H1 (cell line): Measurements from ENCODE around the gene ACAP2. TPM values are rescaled to one million over a fixed set of nuclear protein-coding genes. Genes with fewer than 3 reads are reported as not detected.

ENCODE experiments used
- CTCF ChIA-PET: fragments of 300-600 bp; sonication (Branson Sonifier 250); formaldehyde crosslinking; loops from one replicate; lab custom pipeline; 2021; ENCODE audit not compliant: partially characterized antibody; lab: Charles Lee
- POLR2A ChIA-PET: fragments of 300-600 bp; sonication (Branson Sonifier 250); formaldehyde crosslinking; loops from one replicate; lab custom pipeline; 2021; ENCODE audit warnings: inconsistent platforms; ENCODE audit not compliant: partially characterized antibody; lab: Charles Lee
- DNase-seq, 2 experiments: peaks; one replicate each; pipeline versions ENCODE4 v3.0.0 to v3.0.0-alpha.2; 2010 to 2022; ENCODE audit warnings: low spot score in 2 of 2, low read depth in 1 of 2, mixed read lengths in 1 of 2
- FAIRE-seq: peaks from 2 replicates; lab custom pipeline; 2011; peaks lifted over from hg19 to GRCh38; lab: Jason Lieb, UNC
- H2AFZ ChIP-seq: 2 replicates; pipeline ENCODE4 v1.8.1; 2012; ENCODE audit warnings: low read length, inconsistent platforms
- H2AK5ac ChIP-seq: 2 replicates; pipeline ENCODE4 v1.6.1; 2013; ENCODE audit warnings: low read depth, low read length
- H2BK120ac ChIP-seq: replicated peaks from 2 replicates; pipeline ENCODE3; 2013; ENCODE audit warnings: low read depth, low read length, inconsistent platforms
- H2BK12ac ChIP-seq: 2 replicates; pipeline ENCODE4 v1.6.1; 2013; ENCODE audit warnings: low read depth, low read length
- H2BK15ac ChIP-seq: 2 replicates; pipeline ENCODE4 v1.6.1; 2013; ENCODE audit warnings: low read length
- H2BK20ac ChIP-seq: 2 replicates; pipeline ENCODE4 v1.6.1; 2013; ENCODE audit warnings: low read length
- H2BK5ac ChIP-seq: 2 replicates; pipeline ENCODE4 v1.6.1; 2013; ENCODE audit warnings: low read depth, low read length
- H3K14ac ChIP-seq: 2 replicates; pipeline ENCODE4 v1.6.1; 2013; ENCODE audit warnings: inconsistent platforms; ENCODE audit not compliant: insufficient read length
- H3K18ac ChIP-seq: 2 replicates; pipeline ENCODE4 v1.6.1; 2013; ENCODE audit warnings: low read length; ENCODE audit errors: extremely low read depth
- H3K23ac ChIP-seq: 2 replicates; pipeline ENCODE4 v1.6.1; 2013; ENCODE audit warnings: inconsistent platforms; ENCODE audit not compliant: insufficient read length
- H3K23me2 ChIP-seq: 2 replicates; pipeline ENCODE4 v1.6.1; 2013; ENCODE audit warnings: low read depth, low read length
- H3K27ac ChIP-seq: 2 replicates; pipeline ENCODE4 v1.6.1; 2011; ENCODE audit warnings: low read depth, low read length, inconsistent platforms
- H3K27me3 ChIP-seq, 4 experiments: replicated peaks in 1 of 4; 1 replicate in 1 of 4; 2 replicates in 3 of 4; pipeline versions ENCODE4 v1.6.1 to v1.8.1; 2011 to 2013; ENCODE audit warnings: low read length in 3 of 4, mild to moderate bottlenecking in 3 of 4, inconsistent platforms in 2 of 4, mixed read lengths in 2 of 4, moderate library complexity in 1 of 4; ENCODE audit not compliant: control insufficient read depth in 3 of 4, insufficient read depth in 3 of 4; ENCODE audit errors: extremely low read depth in 1 of 4
- H3K36me3 ChIP-seq, 4 experiments: 2 replicates each; pipeline versions ENCODE4 v1.6.1 to v1.8.1; 2011 to 2013; ENCODE audit warnings: mild to moderate bottlenecking in 4 of 4, low read length in 3 of 4, moderate library complexity in 2 of 4, control low read depth in 1 of 4, inconsistent platforms in 1 of 4; ENCODE audit not compliant: insufficient read depth in 4 of 4, control insufficient read depth in 2 of 4
- H3K4ac ChIP-seq: replicated peaks from 2 replicates; pipeline ENCODE3; 2013; ENCODE audit warnings: low read length, low read depth, mixed read lengths, inconsistent platforms; ENCODE audit not compliant: insufficient read length
- H3K4me1 ChIP-seq, 4 experiments: replicated peaks in 1 of 4; 1 replicate in 1 of 4; 2 replicates in 3 of 4; pipeline versions ENCODE4 v1.6.1 to v1.8.1; 2011 to 2013; ENCODE audit warnings: low read length in 3 of 4, inconsistent platforms in 2 of 4, mixed read lengths in 1 of 4; ENCODE audit not compliant: insufficient read depth in 4 of 4, control insufficient read depth in 3 of 4
- H3K4me2 ChIP-seq, 2 experiments: 2 replicates each; pipeline versions ENCODE4 v1.6.1 to v1.8.1; 2011 to 2013; ENCODE audit warnings: low read depth in 2 of 2, low read length in 2 of 2, control low read depth in 1 of 2, inconsistent platforms in 1 of 2, mild to moderate bottlenecking in 1 of 2; ENCODE audit not compliant: insufficient read depth in 1 of 2
- H3K4me3 ChIP-seq, 4 experiments: fragments of 200-600, 300-600 bp in 1 of 4; sonication (generic), shearing (Covaris generic), sonication (Bioruptor Twin) in 1 of 4; 2 replicates each; pipeline versions ENCODE4 v1.5.1 to v1.8.1; 2011 to 2016; ENCODE audit warnings: low read length in 4 of 4, low read depth in 3 of 4, control low read depth in 2 of 4, inconsistent platforms in 2 of 4, mild to moderate bottlenecking in 2 of 4, mixed read lengths in 1 of 4, moderate library complexity in 1 of 4; ENCODE audit not compliant: insufficient read depth in 2 of 4; ENCODE audit errors: extremely low read depth in 1 of 4
- H3K56ac ChIP-seq: replicated peaks from 2 replicates; pipeline ENCODE3; 2013; ENCODE audit warnings: low read depth, mild to moderate bottlenecking, mixed read lengths, low read length, inconsistent platforms; ENCODE audit not compliant: insufficient read length
- H3K79me1 ChIP-seq: 2 replicates; pipeline ENCODE4 v1.6.1; 2013; ENCODE audit warnings: low read depth, low read length, control low read depth
- H3K79me2 ChIP-seq, 2 experiments: 2 replicates each; pipeline versions ENCODE4 v1.6.1 to v1.8.1; 2012 to 2013; ENCODE audit warnings: low read length in 2 of 2, mild to moderate bottlenecking in 2 of 2, inconsistent platforms in 1 of 2; ENCODE audit not compliant: insufficient read depth in 2 of 2, control insufficient read depth in 1 of 2
- H3K9ac ChIP-seq, 4 experiments: replicated peaks in 1 of 4; 1 replicate in 1 of 4; 2 replicates in 3 of 4; pipeline versions ENCODE4 v1.6.1 to v1.8.1; 2011 to 2013; ENCODE audit warnings: low read depth in 3 of 4, low read length in 3 of 4, control low read depth in 2 of 4, mild to moderate bottlenecking in 2 of 4, moderate library complexity in 2 of 4, inconsistent platforms in 1 of 4; ENCODE audit errors: extremely low read depth in 1 of 4
- H3K9me3 ChIP-seq, 2 experiments: 2 replicates each; pipeline versions ENCODE4 v1.6.1 to v1.8.1; 2012 to 2013; ENCODE audit warnings: mild to moderate bottlenecking in 2 of 2, moderate library complexity in 2 of 2, control low read depth in 1 of 2, inconsistent platforms in 1 of 2, low read depth in 1 of 2, low read length in 1 of 2, mixed read lengths in 1 of 2; ENCODE audit not compliant: insufficient read depth in 2 of 2
- H4K20me1 ChIP-seq, 2 experiments: replicated peaks in 1 of 2; 2 replicates each; pipeline versions ENCODE3 to v1.8.1; 2011 to 2013; ENCODE audit warnings: inconsistent platforms in 2 of 2, low read length in 2 of 2, mild to moderate bottlenecking in 1 of 2; ENCODE audit not compliant: insufficient read depth in 2 of 2, control insufficient read depth in 1 of 2
- H4K5ac ChIP-seq: 2 replicates; pipeline ENCODE4 v1.6.1; 2013; ENCODE audit warnings: low read length, low read depth, mixed read lengths, inconsistent platforms; ENCODE audit not compliant: insufficient read length
- H4K8ac ChIP-seq: 2 replicates; pipeline ENCODE4 v1.8.0; 2013; ENCODE audit warnings: mild to moderate bottlenecking, moderate library complexity, low read length, inconsistent platforms; ENCODE audit not compliant: insufficient read depth; ENCODE audit errors: extremely low read depth
- H4K91ac ChIP-seq: replicated peaks from 2 replicates; pipeline ENCODE3; 2013; ENCODE audit warnings: low read length, mixed read lengths, inconsistent platforms; ENCODE audit not compliant: insufficient read length
- JUN ChIP-seq: IDR thresholded peaks from 2 replicates; pipeline ENCODE4 v1.6.1; 2011; ENCODE audit warnings: low read depth, mild to moderate bottlenecking, improper control_type of control experiment, low read length
- MAFK ChIP-seq: IDR thresholded peaks from 2 replicates; pipeline ENCODE4 v1.6.1; 2012; ENCODE audit warnings: low read depth, mild to moderate bottlenecking, improper control_type of control experiment, low read length
- TAF1 ChIP-seq: IDR thresholded peaks from 2 replicates; pipeline ENCODE4 v1.6.1; 2011; ENCODE audit warnings: mild to moderate bottlenecking, low read depth, low read length
- TAF7 ChIP-seq: optimal IDR thresholded peaks from 2 replicates; pipeline ENCODE3; 2011; ENCODE audit warnings: low read depth, mild to moderate bottlenecking, inconsistent platforms, low read length, moderate library complexity, borderline replicate concordance
- USF2 ChIP-seq: IDR thresholded peaks from 2 replicates; pipeline ENCODE4 v1.6.1; 2011; ENCODE audit warnings: low read length, improper control_type of control experiment
- WGBS, 2 experiments: shearing (Covaris generic) in 1 of 2; methylation state at CpG; one replicate each; pipeline versions ENCODE4 v1.1.6 to v1.1.7; 2013 to 2015; ENCODE audit warnings: low lambda C conversion rate in 2 of 2, mixed read lengths in 2 of 2, inconsistent platforms in 1 of 2, low coverage in 1 of 2, missing lambda C conversion rate in 1 of 2; ENCODE audit not compliant: insufficient replicate concordance in 2 of 2, insufficient coverage in 1 of 2, insufficient read length in 1 of 2; ENCODE audit errors: extremely low coverage in 1 of 2, missing lambda C conversion rate in 1 of 2; 5-methylcytosine and 5-hydroxymethylcytosine counted together
- polyA plus RNA-seq, 7 experiments: library from polyadenylated mRNA; depleted of rRNA in 3 of 7; stranded (reverse) in 5 of 7; unstranded in 2 of 7; fragments of >200 nt in 5 of 7; fragments of 200-250 nt in 2 of 7; gene quantifications; 1 replicate in 5 of 7; 2 replicates in 1 of 7; 4 replicates in 1 of 7; pipeline versions ENCODE4 v1.2.1 to v1.2.3, GENCODE V29; 2011 to 2013; ENCODE audit warnings: missing spikeins in 2 of 7, mixed read lengths in 2 of 7
- total RNA-seq: library from RNA; stranded (reverse); fragmentation: NEBNext Ultra II Directional; extraction: Animal tissue kit (Norgen Biotek cat#: 25700); gene quantifications from 2 replicates; pipeline ENCODE4 v1.2.1, GENCODE V29; 2021

The ACAP2 gene
- total and polyA plus RNA-seq, 2 of the 8 experiments (the other 6 are each of a cell fraction or from before 2014, with no cell fraction given) = 7.7 to 37.3 TPM

- Histone ChIP-seq H3K4me2 (no peak overlapping the region), H2BK15ac (0 out of 2 replicates have a peak overlapping the region, but pooled peaks have one; percentile 72), H3K23me2 (peaks cover 11% of the 10 kb centered on the region; the same call in 1 of the 2 replicates), H3K79me2 (peaks cover 0 to 77% of the 10 kb centered on the region in 2 experiments; a peak in 3 of 4 replicates), H4K8ac (no peak overlapping the region), H3K4me3 (no peak overlapping the region), H3K9me3 (no peaks in the 10 kb centered on the region), H3K56ac (no peak overlapping the region), H4K20me1 (peaks cover 18 to 21% of the 10 kb centered on the region in 2 experiments), H3K27me3 (no peaks in the 10 kb centered on the region), H2AFZ (no peak overlapping the region), H4K5ac (no peak overlapping the region), H3K14ac (no peak overlapping the region)
- peak in 1 of 2 experiments; percentile 38 for DNase-seq
- CTCF ChIA-PET = interaction anchor here (0.6 to 3.3 kb wide), 18 partner anchors 13 to 1578 kb away, joined by 3 to 13 read pairs (median 4); partner anchors contain the start of gene XXYLT1
- 93% methylated on average over 19 of the region's 19 CpGs; no CpG with 5 or more reads in 1 of the 2 experiments for WGBS, 2 experiments
- TF ChIP-seq USF2 (no peak), TAF7 (no peak), MAFK (no peak), JUN (no peak), TAF1 (no peak)
- TF ChIP-seq, all 59 proteins: peak for 0
- peak overlapping the region; percentile 39; the same call in 1 of the 2 replicates for H2BK5ac ChIP-seq
- H3K23ac ChIP-seq = no peak overlapping the region
- 0 out of 2 replicates have a peak overlapping the region, but pooled peaks have one; percentile 15 for H2AK5ac ChIP-seq
- no peak overlapping the region for H3K27ac ChIP-seq
- H2BK20ac ChIP-seq = no peak overlapping the region
- no peak overlapping the region for H2BK120ac ChIP-seq
- no peak for FAIRE-seq
- POLR2A ChIA-PET = interaction anchor here (0.8 to 1.4 kb wide), 2 partner anchors 13 to 569 kb away, joined by 4 read pairs; no protein-coding TSS in a partner anchor
- no peaks in the 10 kb centered on the region for H3K36me3 ChIP-seq
- peaks cover 26% of the 10 kb centered on the region for H3K79me1 ChIP-seq
- H4K91ac ChIP-seq = no peak overlapping the region
- no peak overlapping the region for H3K4ac ChIP-seq
- no peak overlapping the region for H3K9ac ChIP-seq
- H2BK12ac ChIP-seq = no peak overlapping the region
- H3K18ac ChIP-seq = no peak overlapping the region
- H3K4me1 ChIP-seq = peaks cover 7 to 41% (median 28%) of the 10 kb centered on the region in 4 experiments
Observed at GRCh38 chr3:195256639-195257453, 186.0 kb downstream of the ACAP2 start.
